Measurements from ENCODE around the gene SGK1. TPM values are rescaled to one million over a fixed set of nuclear protein-coding genes. Genes with fewer than 3 reads are reported as not detected.

Gene SGK1
- total RNA-seq, 1 experiment from 2014 or later: 42.6 TPM

DNA sequence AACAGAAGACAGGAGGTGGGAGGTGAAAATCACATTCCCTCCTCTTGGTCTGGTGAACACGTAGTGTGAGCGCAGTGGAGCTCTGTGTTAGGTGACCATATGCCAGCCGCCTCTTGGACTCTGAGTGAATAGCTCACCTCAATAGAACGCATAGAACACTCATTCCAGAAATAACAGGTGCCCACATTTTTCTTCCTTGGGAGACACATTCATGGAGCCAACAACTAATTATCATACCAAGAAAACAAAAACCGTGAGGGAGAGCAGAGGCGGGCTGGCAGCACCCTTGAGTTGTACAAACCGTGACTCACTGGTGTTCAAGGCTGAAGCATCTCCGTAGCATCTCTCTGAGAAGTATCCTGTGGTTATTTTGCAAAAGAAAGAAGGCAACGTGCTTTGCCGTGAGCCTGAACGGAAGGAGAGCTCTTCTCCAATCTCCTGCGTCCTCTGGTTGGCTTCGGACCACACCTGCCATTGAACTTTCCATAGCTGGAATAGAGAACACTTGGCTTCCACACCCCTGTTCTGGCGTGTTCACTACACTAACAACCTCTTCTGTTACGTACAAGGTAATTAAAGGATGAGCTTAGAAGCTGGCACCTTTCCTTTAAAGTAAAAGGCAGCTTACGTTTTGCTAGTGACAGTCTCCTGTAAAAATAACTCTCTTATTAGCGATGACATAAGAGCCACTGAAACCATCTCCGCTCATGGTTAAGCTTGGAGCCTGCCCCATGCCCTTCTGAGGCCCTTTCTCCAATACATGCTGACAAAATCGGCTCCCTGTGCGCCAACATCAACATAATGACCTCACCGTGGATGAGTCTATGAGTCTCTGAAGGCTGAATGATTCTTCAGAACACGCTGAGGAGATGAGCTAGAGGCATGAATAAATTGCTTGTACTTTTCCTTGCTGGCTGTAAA, 30.2 kb upstream of the SGK1 start:
- no peaks in the 10 kb centered on the region for H3K27me3 Mint-ChIP-seq (ENCODE audit: insufficient read depth, unreplicated experiment)
- no peaks in the 10 kb centered on the region for H3K4me1 Mint-ChIP-seq (ENCODE audit: low read depth, unreplicated experiment)
- no peak overlapping the region for H3K4me3 ChIP-seq (ENCODE audit: low read depth, low read length)
- DNase-seq: no peak
- no peaks in the 10 kb centered on the region for H3K9me3 Mint-ChIP-seq (ENCODE audit: unreplicated experiment)
- TF ChIP-seq CTCF (IDR thresholded peaks at IDR 0.05; ENCODE audit: insufficient read depth in 1 of 2, low read depth in 1 of 2, low read length in 1 of 2, severe bottlenecking in 1 of 2, unreplicated experiment in 1 of 2): no peak
- H3K36me3 Mint-ChIP-seq (ENCODE audit: insufficient read depth, unreplicated experiment): peaks cover 2% of the 10 kb centered on the region
- no peak overlapping the region for H3K27ac Mint-ChIP-seq (ENCODE audit: unreplicated experiment)
- H3K36me3 ChIP-seq (ENCODE audit: control insufficient read depth, insufficient read depth, low read length): no peaks in the 10 kb centered on the region
- ChIA-PET CTCF (no interaction called here), POLR2A (interaction anchor here (0.6 kb wide), 1 partner anchor 48 kb away, joined by 3 read pairs; no protein-coding TSS in a partner anchor)
- no peak overlapping the region for H3K4me3 Mint-ChIP-seq (ENCODE audit: unreplicated experiment)
- intact Hi-C loops (cut with micrococcal nuclease; ENCODE audit: unreplicated experiment): no loop called here
- no peaks in the 10 kb centered on the region for H3K9me3 ChIP-seq
- no peaks in the 10 kb centered on the region for H3K4me1 ChIP-seq
- H3K27me3 ChIP-seq (replicated peaks; ENCODE audit: control insufficient read depth, insufficient read depth, low read length): no peaks in the 10 kb centered on the region
- no TSS peak for BruUV-seq (replicated peaks)

DNA sequence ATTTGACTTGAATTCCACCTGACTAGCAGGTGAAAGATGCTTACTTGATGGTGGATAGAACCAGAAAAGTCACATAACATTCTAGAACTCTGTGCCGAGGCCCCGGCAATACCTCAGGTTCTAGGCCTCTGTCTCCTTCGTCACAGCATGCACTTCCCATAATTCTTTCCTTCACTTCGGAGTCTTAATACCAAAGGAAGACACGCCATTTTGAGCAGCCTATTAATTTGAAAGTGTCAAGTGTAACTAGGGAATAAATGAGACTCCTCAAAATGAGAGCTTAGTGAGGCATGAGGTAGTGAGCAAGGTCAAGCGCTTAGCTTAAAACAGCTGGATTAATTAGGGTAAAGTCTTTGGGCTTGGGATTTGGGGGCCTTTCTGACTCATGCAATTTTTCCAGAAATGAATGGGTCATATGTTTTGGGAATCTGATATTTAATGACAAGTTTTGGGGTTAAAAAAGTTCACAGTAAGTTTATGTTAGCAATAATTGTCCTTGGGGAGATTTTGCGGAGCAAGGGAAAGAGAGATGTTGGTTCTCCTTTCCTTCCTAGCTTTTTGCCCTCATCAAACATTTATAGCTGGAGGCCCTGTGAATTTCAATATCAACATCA, 29.1 kb upstream of the SGK1 start:
- ChIA-PET CTCF (no interaction called here), POLR2A (no interaction called here)
- H3K36me3 ChIP-seq (ENCODE audit: control insufficient read depth, insufficient read depth, low read length): no peaks in the 10 kb centered on the region
- Mint-ChIP-seq H3K4me1 (ENCODE audit: low read depth, unreplicated experiment) (no peaks in the 10 kb centered on the region), H3K4me3 (ENCODE audit: unreplicated experiment) (no peak overlapping the region), H3K27me3 (ENCODE audit: insufficient read depth, unreplicated experiment) (no peaks in the 10 kb centered on the region), H3K36me3 (ENCODE audit: insufficient read depth, unreplicated experiment) (peaks cover 6% of the 10 kb centered on the region), H3K9me3 (ENCODE audit: unreplicated experiment) (no peaks in the 10 kb centered on the region), H3K27ac (ENCODE audit: unreplicated experiment) (no peak overlapping the region)
- no peaks in the 10 kb centered on the region for H3K4me1 ChIP-seq
- no peaks in the 10 kb centered on the region for H3K27me3 ChIP-seq (replicated peaks; ENCODE audit: control insufficient read depth, insufficient read depth, low read length)
- H3K4me3 ChIP-seq (ENCODE audit: low read depth, low read length): no peak overlapping the region
- intact Hi-C loops (cut with micrococcal nuclease; ENCODE audit: unreplicated experiment): no loop called here
- DNase-seq: no peak
- BruUV-seq (replicated peaks): no TSS peak
- no peaks in the 10 kb centered on the region for H3K9me3 ChIP-seq
- no peak for TF ChIP-seq CTCF (IDR thresholded peaks at IDR 0.05; ENCODE audit: insufficient read depth in 1 of 2, low read depth in 1 of 2, low read length in 1 of 2, severe bottlenecking in 1 of 2, unreplicated experiment in 1 of 2)

DNA sequence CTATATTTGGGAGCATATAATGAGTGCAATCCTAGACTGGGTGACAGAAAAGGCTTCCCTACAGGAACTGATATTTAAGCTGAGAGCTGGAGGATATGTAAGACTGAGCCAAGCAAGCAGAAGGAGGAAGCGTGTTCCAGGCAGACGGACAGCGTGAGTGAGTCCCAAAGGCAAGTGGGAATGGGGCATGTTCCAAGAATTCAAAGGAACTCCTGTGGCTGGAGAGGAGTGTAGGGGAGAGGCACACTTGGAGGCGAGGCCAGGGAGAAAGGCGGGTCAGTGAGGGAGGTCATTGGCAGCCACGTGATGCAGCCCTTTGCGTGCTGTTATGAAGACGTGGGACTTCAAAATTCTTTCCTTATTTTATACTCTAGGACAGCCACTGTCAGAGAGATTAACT, 27.9 kb upstream of the SGK1 start:
- no peak for TF ChIP-seq CTCF (IDR thresholded peaks at IDR 0.05; ENCODE audit: insufficient read depth in 1 of 2, low read depth in 1 of 2, low read length in 1 of 2, severe bottlenecking in 1 of 2, unreplicated experiment in 1 of 2)

More for the DNA sequence above, 27.9 kb upstream of the SGK1 start:
- no peak for DNase-seq
- ChIA-PET POLR2A (no interaction called here), CTCF (no interaction called here)
- Mint-ChIP-seq H3K27ac (ENCODE audit: unreplicated experiment) (no peak overlapping the region), H3K27me3 (ENCODE audit: insufficient read depth, unreplicated experiment) (no peaks in the 10 kb centered on the region), H3K4me3 (ENCODE audit: unreplicated experiment) (no peak overlapping the region), H3K36me3 (ENCODE audit: insufficient read depth, unreplicated experiment) (peaks cover 6% of the 10 kb centered on the region), H3K9me3 (ENCODE audit: unreplicated experiment) (no peaks in the 10 kb centered on the region), H3K4me1 (ENCODE audit: low read depth, unreplicated experiment) (no peaks in the 10 kb centered on the region)
- no TSS peak for BruUV-seq (replicated peaks)
- intact Hi-C loops (cut with micrococcal nuclease; ENCODE audit: unreplicated experiment): loop anchor here (1.0 kb wide), 1 partner anchor 91 kb away; no protein-coding TSS in a partner anchor
- H3K36me3 ChIP-seq (ENCODE audit: control insufficient read depth, insufficient read depth, low read length): no peaks in the 10 kb centered on the region
- H3K4me1 ChIP-seq: no peaks in the 10 kb centered on the region
- no peaks in the 10 kb centered on the region for H3K27me3 ChIP-seq (replicated peaks; ENCODE audit: control insufficient read depth, insufficient read depth, low read length)
- no peak overlapping the region for H3K4me3 ChIP-seq (ENCODE audit: low read depth, low read length)
- no peaks in the 10 kb centered on the region for H3K9me3 ChIP-seq

Data from Caco-2 (cell line).